HG02798 (cell line): Measurements from ENCODE around the gene TTLL10.

Source experiments
- ATAC-seq: cut with Tn5 transposase; IDR thresholded peaks from one replicate; pipeline ENCODE4 v1.9.1; 2021; ENCODE audit warnings: mild to moderate bottlenecking; ENCODE audit not compliant: unreplicated experiment, poor library complexity

Gene TTLL10

DNA sequence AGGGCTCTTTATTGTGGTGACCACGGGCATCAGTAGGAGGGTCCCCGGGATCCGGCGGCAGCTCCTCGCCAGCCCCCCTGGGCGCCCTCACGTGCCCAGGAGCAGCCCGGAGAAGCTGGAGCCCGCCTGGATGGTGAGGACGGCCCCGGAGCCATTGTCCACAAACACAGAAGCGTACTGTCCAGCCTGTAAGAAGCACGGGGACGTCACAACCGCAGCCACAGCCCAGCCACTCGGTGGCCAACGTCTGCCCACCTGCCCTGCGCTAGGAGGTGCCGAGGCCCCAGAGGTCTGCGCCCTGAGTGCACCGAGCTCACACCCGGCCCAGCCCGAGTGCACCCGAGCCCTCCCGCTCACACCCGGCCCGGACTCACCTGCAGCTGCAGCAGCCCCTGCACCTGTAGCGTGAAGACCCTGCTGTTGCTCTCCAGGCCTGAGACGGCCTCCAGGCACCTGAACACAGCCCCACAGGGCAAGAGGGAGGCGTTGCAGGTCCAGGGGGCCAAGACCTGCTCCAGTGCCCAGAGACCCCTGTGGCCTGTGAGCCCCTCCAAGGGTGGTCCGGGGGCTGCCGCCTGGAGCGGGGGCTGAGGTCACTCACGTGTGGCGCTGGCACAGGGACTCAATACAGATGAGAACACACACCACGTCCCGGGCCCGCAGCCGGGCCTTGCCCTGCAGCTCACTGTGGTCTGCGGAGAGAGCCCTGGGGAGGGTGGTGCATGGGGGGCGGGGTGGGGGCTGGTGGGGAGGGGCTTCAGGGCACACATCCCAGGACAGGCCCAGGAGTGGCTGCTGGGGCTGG, 69.0 kb downstream of the TTLL10 start:
- ATAC-seq = no peak

DNA sequence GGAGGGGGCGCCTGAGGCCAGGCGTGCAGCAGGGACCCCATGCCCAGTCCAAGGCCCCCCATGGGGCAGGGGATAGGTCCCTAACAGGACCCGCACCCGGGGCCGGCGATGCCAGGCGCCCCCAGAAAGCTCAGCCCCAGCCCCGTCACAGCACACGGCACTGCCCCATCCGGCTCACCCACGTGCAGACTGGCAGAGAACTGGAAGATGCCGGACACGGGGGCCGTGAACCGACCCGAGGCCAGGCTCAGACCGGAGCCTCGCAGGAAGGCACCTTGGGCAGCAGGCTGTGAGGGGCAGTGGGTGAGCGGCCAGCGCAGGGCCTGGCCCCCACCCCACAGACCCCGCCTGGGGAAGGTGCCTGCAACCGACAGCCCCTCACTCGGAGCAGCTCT, 69.6 kb downstream of the TTLL10 start:
- ATAC-seq = no peak

DNA sequence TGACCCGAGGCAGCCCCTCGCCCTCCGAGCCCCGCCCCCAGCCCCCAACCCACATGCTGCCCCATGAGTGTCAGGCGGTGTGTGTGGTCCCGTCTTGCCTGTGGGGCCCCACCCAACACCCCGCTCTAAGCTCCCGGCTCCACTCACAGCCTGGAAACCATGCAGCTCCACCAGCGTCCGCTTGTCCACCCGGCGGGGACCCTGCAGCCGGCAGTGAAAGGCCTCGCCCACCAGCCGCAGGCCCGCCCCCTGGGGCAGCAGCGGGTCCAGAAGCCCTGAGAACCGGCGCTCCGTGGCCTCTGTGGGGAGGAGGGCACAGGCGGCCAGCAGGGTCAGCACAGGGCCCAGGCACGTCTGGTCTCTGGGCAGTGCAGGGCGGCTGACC, 70.1 kb downstream of the TTLL10 start:
- no peak for ATAC-seq

DNA sequence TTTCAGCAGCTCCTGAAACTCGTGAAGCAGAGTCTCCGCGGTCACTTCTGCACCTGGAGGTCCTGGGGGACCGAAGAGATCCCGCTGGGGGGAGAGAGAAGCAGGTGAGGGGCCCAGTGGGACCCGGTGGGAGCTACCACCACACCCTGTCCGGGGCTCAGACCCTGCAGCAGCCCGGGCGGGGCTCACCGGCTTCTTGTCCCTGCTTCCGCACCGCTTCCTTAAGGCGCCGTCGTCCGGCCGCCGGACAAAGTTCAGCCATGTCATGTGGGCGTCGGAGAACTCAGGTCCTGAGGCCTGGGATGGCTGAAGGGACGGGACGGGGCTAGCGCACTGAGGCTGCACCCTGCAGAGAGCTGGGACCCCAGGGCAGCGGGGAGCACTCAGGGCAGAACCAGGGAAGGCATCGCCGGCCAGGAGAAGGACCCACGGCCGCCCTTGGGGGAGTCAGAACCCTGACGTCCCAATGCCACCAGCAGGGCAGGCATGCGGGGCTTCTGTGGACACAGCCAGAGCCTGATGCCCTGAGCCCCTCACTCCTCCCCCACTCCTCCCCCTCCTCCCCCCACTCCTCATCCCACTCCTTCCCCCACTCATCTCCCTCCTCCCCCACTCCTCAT, 70.6 kb downstream of the TTLL10 start:
- no peak for ATAC-seq

DNA sequence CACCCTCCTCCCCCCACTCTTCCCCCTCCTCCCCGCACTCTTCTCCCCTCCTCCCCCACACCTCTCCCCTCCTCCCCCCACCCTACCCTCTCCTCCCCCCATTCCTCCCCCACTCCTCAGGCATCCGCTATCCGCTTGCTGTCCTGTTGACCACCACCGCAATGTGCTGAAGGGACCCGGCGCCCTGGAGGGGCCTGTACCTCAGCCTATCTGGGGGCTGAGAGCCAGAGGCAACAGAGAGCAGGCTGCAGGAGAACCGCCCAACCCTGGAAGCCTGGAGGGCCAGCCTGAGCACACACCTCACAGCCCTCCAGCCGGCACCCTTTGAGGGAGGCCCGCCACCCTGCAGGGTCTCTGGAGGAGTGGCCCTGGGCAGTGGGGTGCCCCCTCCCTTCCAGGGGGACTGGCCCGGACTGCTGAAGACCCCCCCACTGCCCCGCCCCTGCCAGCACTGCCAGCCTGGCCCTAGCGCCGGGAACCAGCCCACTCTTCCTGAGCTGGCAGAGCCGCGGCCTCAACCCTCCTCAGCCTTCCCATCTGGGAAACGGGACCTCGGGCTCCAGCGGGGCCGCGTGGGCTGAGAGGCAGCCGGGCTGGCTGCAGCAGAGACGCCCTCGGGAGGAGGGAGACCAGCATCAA, 71.6 kb downstream of the TTLL10 start:
- ATAC-seq = no peak

DNA sequence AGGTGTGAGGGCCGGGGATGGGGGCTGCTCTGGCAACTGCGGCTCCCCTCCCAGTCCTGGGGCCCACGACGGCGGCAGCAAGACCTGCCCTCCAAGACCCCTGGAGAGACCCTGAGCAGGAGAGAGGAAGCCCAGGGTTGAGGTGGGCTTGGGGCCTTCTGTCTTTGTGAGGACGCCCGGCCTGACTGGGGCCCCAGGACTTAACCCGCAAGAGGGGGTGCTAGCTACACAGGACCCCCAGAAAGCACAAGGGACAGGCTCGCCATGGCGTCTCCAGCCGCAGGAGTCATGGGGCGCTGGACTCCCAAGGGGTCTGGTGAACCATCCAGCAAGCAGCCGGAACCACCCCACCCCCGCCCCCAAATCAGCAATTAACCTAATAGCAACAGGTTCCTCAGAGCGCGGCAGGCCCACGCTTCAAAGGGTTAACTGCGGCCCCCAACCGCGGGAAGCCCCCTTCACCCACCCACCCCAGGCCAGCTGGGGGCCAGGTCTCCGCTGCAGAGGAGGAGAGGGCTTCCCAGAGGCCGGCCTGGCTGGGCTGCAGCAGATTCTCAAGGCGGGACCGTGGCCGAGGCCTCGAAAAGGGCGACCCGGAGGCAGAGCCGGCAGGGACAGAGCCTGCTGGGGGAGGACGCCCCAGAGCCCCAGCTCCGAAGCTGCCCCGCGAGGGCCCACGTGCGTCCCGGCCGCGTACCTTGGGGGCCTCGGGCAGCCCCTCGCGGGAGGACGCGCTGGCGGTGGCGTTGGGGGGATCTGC, 72.3 kb downstream of the TTLL10 start:
- no peak for ATAC-seq

DNA sequence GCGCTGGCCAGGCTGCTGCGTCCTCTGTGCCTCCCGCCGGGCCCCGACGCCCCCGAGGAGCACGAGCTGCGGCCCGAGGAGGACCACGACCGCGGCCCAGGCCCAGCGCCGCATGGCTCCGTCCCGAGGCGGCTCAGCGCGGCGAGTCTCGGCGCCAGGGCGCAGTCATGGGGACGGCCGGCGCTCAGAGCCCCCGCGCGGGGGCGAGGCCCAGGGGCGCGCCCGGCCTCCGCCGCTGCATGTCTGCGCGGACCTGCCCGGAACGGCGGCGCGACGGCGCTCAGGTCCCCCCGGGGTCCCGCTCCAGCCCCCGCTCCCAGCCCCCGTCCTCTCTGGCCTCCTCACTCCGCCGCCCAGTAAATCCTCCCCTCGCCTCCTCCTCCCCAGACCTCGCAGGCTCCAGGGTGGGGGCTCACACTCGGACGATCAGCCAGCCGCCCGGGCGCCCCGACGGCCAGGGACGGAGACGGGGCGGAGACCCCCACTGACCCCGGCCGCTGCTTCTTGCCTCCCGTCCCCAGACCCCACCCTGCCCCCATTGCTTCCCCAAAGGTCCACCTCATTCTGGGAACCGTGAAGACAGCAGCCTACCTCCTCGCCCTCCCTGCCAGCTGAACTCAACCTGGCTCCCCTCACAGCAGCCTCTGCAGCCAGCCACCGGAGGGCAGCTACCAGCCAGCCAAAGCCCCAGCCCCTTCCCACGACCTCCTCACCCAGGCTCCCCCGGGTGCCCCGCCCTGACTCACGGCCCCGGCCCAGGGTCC, 73.1 kb downstream of the TTLL10 start, which contains the start of gene C1QTNF12:
TSS of gene C1QTNF12 (minus strand) at position 146 of the 764 bp plus-strand sequence. CDS start at position 114, 32 bp downstream.
- ATAC-seq = no peak

DNA sequence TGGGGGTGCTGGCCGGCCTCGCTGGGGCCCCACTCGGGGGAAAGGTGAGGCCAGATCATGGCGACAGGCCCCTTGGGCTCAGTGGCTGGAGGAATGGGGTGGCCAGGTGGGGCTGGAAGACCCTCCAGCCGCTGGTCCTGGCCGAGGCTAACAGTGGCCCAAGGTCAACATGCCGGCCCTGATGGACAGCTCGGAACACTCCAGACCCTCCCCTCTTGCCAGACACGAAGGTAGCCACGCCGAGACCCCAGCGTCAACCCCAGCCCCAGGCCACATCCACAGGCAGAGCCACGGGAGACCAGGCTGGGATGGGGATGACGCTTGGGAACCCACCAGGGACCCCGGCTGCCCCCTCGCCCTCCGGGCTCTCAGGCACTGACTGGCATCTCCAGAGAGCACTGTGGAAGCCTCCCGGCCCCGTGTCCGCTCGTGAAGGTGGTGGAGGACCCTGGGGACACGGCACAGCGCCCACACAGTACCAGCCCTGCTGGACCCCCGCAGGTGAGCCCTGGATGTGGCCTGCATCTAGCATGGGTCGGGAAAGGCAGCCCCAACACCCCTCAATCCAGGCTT, 73.7 kb downstream of the TTLL10 start:
- no peak for ATAC-seq
